Stimulated activated CD8-positive, alpha-beta memory T cell treated with anti-CD3 and anti-CD28 coated beads, Interleukin-12 subunit alpha, Interleukin-12 subunit beta, amount 100 ng/mL, for 24 hours (primary cell): ENCODE results near the gene KLF7.
A peak's percentile ranks its signal among the peaks of the same experiment; 100 is the strongest.

Experiments used
- DNase-seq: peaks from one replicate; pipeline ENCODE4 v3.0.0-alpha.2; 2020; ENCODE audit errors: extremely low read depth

KLF7 gene

DNA sequence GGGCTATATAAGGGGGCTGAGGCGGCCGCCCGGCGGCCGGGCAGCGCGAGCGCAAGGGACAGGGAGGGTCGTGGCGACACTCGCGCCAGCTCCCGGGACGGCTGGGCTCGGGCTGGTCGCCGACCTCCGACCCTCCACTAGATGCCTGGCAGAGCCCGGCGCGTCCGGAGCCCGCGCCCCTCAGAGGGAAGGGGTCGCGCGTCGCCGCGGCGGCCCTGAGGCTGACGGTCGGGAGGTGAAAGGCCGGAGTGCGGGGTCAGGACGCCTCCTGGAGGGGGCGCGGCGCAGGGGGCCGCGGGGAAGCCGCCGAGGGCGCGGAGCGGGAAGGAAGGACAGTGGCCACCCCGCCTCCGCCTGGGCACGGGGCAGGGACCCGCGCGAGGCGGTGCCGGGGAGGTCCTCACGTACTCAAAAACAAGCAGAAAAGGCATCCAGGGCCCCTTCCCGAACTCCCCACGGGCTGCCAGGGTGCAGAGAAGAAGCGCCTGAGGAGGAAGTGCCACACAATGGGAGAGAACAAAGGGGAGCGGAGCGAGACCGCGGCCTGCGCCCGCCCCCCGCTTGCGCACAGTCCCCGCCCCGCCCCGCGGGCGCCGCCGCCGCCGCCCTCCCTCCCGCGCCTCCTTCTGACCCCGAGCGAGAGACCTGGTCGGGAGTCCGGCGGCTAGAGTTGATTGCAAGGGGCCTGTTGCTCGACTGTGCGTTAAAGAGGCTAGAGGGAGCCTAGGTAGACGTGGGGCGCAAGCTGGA, 776 bp upstream of the KLF7 start:
- no peak for DNase-seq

DNA sequence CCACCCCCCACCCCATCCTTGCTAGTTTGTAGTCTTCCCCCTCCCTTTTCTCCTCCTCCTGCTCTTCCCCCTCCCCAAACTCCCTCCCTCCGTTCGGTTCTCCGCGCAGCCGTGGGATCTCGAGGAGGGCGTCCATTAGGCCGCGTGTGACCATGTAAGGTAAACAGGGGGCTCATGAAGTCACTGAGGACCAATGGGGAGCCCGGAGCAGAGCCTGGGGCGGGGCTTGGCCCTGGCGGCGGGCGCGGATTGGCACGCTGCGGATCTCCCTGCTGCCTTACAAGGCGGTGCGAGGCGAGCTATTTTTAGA, 246 bp upstream of the KLF7 start:
- peak; percentile 87 for DNase-seq

DNA sequence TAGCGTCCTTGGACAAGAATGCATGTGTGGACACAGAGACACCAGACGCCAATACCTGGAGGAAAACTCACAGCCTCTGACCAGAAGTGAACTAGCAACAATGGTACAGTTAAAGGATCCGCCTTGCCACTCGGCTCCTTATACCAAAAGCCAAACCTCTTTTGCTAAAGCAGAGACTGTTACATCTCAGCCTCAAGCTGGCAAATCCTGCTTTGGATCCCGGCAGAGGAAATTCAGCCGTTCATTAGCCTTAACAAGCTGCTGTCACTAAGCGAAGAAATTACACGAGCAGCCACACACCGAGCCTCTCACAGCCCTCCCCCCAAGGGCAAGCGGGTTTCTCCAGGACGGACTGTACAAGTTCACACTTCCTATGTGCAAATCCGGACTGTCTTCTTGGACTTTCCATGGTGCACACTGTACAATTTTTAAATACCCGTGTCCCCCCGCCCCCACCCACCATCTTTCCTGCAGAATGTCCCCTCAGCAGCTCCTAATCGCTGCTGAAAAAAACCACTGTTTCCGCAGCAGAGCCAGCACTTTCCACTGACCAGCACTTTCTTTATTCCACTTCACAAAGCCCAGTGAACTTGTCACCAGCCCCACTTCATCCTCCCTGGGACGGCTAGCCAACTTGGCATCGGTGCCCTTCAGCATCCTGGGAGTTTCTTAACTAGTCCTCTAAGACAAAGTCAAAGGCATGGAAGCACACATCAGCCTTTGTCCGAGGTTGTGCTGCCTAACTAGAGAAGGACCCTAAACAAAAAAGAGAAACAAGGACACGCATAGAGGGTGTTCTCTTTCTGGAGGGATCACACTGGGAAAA, 1.5 kb downstream of the KLF7 start:
- DNase-seq = no peak

GRCh38 chr2:207163756-207164005, 2.1 kb downstream of the KLF7 start:
- no peak for DNase-seq

GRCh38 chr2:207163053-207163755, 2.5 kb downstream of the KLF7 start:
- no peak for DNase-seq

DNA sequence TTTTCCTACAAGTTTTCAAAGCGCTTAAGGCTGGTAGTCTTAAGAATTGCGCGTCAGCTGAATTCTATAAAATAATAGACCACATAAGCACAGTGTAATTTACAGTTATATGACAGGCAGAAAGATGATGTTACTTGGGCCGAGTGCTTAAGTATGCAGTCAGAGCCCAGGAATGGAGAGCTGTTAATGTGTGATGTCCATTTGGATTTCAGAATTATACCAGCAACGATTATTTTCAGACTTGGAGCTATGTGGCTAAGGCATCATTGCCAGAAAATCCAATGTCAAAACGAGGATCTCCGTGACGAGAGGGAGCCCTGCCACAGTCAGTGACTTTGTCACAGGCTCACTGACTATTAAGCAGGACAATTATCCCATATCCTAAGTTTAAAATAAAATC, 3.4 kb downstream of the KLF7 start:
- no peak for DNase-seq

GRCh38 chr2:207161247-207162123, 4.3 kb downstream of the KLF7 start:
- DNase-seq = no peak

DNA sequence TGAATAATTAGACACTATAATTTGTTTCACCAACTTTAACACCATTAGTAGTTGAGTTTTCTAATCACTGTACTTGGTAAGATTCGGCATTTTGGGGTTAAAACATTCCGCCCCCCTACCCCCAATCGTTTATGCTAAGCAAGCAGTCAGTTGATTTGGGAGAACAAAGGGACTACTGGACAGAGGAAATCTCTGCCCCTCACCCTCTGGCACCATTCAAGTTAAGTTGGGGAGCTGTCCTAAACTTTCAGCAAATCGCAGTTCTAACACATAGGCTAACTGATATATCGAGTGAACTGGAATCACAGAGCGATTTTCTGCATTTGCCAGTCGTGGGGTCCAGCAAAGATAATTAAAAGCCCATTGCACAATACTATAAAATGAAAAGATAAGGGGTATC, 5.6 kb downstream of the KLF7 start:
- DNase-seq = no peak

- DNase-seq = no peak
Observed at GRCh38 chr2:207159002-207159401, 6.7 kb downstream of the KLF7 start.

- no peak for DNase-seq
Observed at GRCh38 chr2:207157731-207158130, 8.0 kb downstream of the KLF7 start.

DNA sequence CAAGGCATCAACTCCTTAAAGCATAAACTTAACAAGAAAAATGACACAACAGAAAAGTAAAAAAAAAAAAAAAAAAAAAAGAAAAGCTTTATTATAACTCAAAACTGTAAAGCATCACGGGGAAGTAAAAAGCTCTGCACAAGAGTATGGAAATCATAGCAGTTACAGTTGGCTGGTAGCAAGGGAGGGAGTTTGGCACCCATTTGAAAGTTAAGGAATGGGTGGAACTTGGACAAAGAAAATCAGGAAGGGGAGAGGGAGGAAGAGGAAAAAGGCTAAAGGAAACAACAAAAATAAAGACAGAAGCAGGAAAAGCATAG, 8.6 kb downstream of the KLF7 start:
- DNase-seq = no peak

GRCh38 chr2:207156451-207157161, 9.1 kb downstream of the KLF7 start:
- DNase-seq = no peak

DNA sequence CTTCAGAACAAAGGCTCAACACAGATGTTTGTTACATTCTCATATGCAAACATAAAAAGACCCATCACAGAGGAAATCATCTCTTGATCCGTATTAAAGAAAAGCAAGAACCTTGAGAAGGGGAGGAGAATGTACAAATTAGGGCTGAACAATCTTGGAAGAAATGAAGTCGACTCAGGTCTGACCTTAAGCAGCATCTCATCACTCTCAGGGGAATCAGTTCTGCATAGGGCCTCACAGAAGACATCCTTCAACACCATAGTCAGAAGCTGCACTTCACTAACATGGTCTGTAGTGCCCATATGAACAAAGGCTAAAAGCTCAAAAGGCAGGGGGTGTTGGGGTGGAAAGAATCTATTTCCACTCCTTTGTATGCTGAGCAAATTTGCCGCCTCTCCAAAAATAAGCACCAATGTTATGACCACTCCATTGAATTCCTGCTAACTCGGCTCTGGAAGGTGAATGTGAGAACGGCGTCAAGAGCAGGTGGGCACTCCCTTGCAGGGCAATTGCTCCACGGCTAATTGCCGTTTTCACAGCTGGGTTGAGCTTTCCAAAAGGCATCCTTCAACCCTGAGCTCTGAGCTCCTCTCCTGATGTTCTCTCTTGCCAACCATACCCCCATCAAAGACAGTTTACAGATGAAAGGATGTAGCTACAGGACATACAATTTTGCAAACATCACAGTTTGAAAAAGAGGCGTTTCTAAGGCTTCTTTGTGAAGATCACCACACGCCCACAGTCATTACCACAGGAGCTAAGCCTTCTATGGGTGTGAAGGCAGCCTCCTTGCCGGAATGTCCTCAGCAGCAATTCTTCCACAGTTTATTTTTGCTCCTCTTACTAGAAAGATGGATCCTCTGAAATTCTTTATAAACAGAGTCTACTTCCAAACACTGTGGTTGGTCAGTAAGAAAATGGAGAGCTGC, 10.0 kb downstream of the KLF7 start:
- DNase-seq = no peak

- no peak for DNase-seq
Observed at GRCh38 chr2:207154556-207155510, 10.9 kb downstream of the KLF7 start.

- DNase-seq = no peak
Observed at GRCh38 chr2:207153266-207153975, 12.3 kb downstream of the KLF7 start.

- DNase-seq = no peak
Observed at GRCh38 chr2:207151048-207151447, 14.7 kb downstream of the KLF7 start.

DNA sequence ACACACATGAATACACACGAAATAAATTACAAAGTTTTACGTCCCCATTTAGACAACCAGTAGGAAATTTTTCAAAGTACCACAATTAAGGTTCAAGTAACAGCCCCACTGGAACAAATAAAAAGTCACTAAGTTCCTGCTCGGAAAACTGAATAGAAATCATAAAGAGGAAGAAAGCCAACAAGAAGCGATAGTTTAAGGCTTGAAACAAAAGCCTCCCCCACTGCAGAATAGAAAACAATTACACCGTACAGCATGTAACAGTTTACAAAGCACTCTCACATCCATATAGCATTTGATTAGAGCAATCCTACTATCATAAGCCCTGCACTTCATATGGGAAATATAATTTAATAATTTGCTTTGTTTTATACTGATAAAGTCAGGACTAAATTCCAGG, 15.5 kb downstream of the KLF7 start:
- no peak for DNase-seq
